ENCODE measurements around the gene TNRC6C.
"Not testable (repeated sequence)": the region's sequence is repeated elsewhere in the genome, so short reads cannot be mapped to it uniquely, and the experiment has no call there.

TNRC6C gene

GRCh38 chr17:77963441-77963840 is 4.9 kb downstream of the TNRC6C start:
- DNase-seq (ENCODE audit: low read depth): peak; percentile 83

GRCh38 chr17:77965352-77965751 is 6.8 kb downstream of the TNRC6C start:
- no peak for DNase-seq (ENCODE audit: low read depth)

DNA sequence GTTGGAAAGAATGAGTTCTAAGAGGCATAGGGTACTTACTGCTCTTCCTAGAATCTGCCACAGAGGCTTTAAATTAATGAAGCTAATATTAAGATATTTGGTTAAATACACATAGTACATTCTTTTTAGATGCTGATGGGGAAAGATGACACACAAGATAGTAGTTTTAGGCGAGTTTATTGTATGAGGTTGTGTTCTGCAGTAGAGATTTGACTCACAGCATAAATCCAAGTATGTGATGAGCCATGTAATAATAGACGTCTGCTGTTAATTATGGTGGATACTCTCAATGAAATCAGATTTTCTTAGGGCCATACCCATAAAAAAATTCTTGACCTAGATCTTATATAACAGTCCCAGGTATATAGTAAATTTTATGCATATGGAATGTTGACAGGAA is 8.0 kb downstream of the TNRC6C start:
- DNase-seq (ENCODE audit: low read depth): no peak

GRCh38 chr17:77968788-77969187 is 10.3 kb downstream of the TNRC6C start:
- no peak for DNase-seq (ENCODE audit: low read depth)

- DNase-seq (ENCODE audit: low read depth): not testable (repeated sequence)
Measured at GRCh38 chr17:77972271-77972670, 13.8 kb downstream of the TNRC6C start.

- DNase-seq (ENCODE audit: low read depth): no peak
Measured at GRCh38 chr17:77973953-77974352, 15.4 kb downstream of the TNRC6C start.

- no peak for DNase-seq (ENCODE audit: low read depth)
Measured at GRCh38 chr17:77974396-77974795, 15.9 kb downstream of the TNRC6C start.

DNA sequence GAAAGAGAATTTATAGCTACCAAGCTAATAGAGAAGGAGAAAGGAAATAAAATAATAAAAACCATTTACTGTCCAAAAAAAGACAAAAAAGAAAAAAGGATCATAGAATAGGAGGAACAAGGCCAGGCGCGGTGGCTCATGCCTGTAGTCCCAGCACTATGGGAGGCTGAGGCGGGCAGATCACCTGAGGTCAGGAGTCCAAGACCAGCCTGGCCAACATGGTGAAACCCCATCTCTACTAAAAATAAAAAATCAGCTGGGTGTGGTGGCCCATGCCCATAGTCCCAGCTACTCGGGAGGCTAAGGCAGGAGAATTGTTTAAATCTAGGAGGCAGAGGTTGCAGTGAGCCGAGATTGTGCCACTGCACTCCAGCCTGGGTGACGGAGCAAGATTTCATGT is 23.9 kb downstream of the TNRC6C start:
- DNase-seq (ENCODE audit: low read depth): not testable (repeated sequence)

GRCh38 chr17:77990301-77990700 is 31.8 kb downstream of the TNRC6C start:
- no peak for DNase-seq (ENCODE audit: low read depth)

DNA sequence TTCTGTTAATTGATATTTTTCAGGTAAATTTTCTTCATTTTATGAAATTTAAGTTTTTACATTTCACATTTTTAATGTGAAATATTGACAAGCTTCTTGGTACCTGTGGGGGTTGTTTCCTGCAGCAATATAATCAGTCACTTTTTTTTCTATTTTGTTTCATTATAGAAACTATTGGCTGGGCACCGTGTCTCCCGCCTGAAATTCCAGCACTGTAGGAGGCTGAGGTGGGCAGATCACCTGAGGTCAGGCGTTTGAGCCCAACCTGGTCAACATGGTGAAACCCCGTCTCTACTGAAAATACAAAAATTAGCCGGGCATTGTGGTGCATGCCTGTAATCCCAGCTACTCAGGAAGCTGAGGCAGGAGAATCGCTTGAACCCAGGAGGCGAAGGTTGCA is 35.2 kb downstream of the TNRC6C start:
- not testable (repeated sequence) for DNase-seq (ENCODE audit: low read depth)

DNA sequence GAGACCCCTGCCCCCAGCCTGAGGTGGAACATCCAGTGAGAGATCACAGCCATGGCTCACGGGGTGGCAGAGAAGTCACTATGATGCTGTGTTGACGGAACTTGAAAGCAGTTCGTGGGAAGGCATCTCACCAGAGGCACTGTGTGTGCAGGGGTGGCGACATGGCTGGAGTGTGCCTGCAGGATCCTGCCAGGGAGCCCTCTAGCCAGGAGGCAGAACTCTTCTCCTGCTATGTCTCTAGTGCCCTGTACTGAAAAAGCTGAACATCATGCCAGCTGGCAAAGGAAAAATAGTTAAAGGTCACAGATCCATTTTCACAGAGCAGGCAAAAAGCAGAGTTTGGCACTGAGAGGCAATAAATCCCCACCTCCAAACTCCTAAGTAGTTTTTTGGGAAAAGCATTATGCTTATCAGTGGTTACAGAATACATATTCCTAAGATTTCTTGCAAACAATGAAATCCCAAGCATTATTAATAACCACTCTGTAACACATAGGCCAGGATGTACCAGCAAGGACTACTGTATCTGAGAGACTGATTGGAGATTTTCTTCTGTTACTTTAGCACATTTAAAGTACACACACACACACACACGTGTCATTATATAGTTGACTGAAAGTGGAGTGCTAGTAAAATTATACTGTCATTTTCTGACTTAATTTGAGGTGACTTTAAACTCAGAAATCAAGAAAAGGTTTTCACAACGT is 36.8 kb downstream of the TNRC6C start:
- peak; percentile 65 for DNase-seq (ENCODE audit: low read depth)

GRCh38 chr17:77996256-77996655 is 37.8 kb downstream of the TNRC6C start:
- DNase-seq (ENCODE audit: low read depth): no peak

GRCh38 chr17:77999413-78000173 is 41.1 kb downstream of the TNRC6C start:
- DNase-seq (ENCODE audit: low read depth): peak; percentile 16

GRCh38 chr17:78000341-78000740 is 41.8 kb downstream of the TNRC6C start:
- DNase-seq (ENCODE audit: low read depth): peak; percentile 6

GRCh38 chr17:78001182-78001581 is 42.7 kb downstream of the TNRC6C start:
- no peak for DNase-seq (ENCODE audit: low read depth)

DNA sequence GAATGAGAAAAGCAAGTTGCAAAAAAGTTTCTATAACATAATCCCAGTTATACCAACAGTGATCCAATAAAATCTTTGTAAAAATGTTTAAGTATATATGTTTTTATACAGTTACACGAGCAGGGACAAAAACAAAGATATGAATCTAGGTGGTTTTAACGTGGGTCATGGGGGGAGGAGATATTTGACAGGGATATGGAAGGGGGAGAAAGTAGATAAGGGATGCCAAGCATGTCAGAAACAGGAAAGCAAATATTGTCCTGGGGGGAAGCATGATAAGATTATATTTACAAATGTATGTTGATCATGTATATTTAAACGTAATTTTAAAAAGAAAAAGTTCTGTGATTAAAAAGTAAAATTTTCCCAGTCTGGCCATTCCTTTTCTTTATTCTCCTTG is 43.1 kb downstream of the TNRC6C start:
- no peak for DNase-seq (ENCODE audit: low read depth)

GRCh38 chr17:78002166-78002565 is 43.7 kb downstream of the TNRC6C start:
- no peak for DNase-seq (ENCODE audit: low read depth)

GRCh38 chr17:78005452-78006171 is 47.1 kb downstream of the TNRC6C start:
- DNase-seq (ENCODE audit: low read depth): no peak

DNA sequence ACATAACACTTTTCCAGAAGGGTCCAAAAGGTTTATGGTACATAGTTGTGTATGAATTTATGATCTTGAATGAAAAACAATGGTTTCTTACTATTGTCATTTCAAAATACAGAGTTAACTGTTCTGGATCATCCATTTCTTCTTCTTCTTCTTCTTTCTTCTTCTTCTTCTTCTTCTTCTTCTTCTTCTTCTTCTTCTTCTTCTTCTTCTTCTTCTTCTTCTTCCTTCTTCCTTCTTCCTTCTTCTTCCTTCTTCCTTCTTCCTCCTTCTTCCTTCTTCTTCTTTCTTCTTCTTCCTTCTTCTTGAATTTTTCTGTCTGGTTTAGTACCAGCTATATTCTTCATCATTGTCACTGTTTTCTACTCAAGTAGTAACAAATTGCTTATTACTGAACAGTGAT is 47.8 kb downstream of the TNRC6C start:
- no peak for DNase-seq (ENCODE audit: low read depth)

- DNase-seq (ENCODE audit: low read depth): no peak
Measured at GRCh38 chr17:78007647-78008046, 49.1 kb downstream of the TNRC6C start.

GRCh38 chr17:78010759-78011158 is 52.3 kb downstream of the TNRC6C start:
- no peak for DNase-seq (ENCODE audit: low read depth)

DNA sequence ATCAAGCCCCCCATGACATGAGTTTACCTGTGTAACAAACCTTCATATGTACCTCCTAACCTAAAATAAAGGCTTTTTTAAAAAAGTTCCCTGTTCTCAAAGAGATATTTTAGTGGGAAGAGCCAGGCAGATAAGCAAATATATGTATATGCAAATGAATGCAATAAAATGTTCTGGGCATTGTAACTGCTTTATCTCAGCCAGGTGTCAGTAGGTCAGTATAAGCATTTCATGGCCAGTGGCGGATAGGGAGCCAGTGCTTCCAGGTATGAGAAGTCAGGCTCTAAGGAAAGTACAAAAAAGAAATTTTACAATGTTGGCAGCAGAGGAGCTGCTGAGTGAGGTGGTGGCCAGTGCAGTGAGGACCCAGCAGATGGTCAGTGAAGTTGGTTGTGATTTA is 53.9 kb downstream of the TNRC6C start:
- DNase-seq (ENCODE audit: low read depth): no peak
